Measurements from ENCODE around the gene BRD4.

DNA sequence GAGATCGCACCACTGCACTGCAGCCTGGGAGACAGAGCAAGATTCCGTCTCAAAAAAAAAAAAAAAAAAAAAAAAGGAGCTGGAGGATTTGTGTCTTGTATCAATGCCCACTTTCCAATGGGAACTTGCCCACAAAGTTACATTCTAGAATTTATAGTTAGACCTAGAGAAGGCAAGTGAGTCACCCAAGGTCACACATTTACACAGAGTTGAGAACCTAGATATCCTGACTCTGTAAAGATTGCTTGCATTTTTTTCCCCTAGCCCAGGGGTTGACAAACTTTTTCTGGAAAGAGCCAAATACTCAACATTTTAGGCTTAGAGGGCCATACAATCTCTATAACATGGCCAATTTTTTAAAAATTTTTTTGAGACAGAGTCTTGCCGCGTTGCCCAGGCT, 7.7 kb upstream of the BRD4 start:
- TF ChIP-seq POLR2A (IDR thresholded peaks at IDR 0.05): no peak
- TF ChIP-seq, protein P1, sequence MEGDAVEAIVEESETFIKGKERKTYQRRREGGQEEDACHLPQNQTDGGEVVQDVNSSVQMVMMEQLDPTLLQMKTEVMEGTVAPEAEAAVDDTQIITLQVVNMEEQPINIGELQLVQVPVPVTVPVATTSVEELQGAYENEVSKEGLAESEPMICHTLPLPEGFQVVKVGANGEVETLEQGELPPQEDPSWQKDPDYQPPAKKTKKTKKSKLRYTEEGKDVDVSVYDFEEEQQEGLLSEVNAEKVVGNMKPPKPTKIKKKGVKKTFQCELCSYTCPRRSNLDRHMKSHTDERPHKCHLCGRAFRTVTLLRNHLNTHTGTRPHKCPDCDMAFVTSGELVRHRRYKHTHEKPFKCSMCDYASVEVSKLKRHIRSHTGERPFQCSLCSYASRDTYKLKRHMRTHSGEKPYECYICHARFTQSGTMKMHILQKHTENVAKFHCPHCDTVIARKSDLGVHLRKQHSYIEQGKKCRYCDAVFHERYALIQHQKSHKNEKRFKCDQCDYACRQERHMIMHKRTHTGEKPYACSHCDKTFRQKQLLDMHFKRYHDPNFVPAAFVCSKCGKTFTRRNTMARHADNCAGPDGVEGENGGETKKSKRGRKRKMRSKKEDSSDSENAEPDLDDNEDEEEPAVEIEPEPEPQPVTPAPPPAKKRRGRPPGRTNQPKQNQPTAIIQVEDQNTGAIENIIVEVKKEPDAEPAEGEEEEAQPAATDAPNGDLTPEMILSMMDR (IDR thresholded peaks at IDR 0.05): no peak
- no peak for TF ChIP-seq EP300 (IDR thresholded peaks at IDR 0.05)

Data from upper lobe of left lung (tissue), 4 donors.